Esophagus squamous epithelium (tissue), 5 donors: ENCODE measurements around the gene FAM210B. TPM values are rescaled to one million over a fixed set of nuclear protein-coding genes. Genes with fewer than 3 reads are reported as not detected.

Experiments
- DNase-seq: peaks from one replicate; lab custom pipeline; 2025; lab: John Stamatoyannopoulos, UW
- H3K27ac ChIP-seq, 4 donors: fragments of 200-600 bp; sonication (generic); one replicate each; pipeline ENCODE4 v1.5.1; 2016 to 2019; ENCODE audit warnings: mild to moderate bottlenecking in 1 of 4
- H3K27me3 ChIP-seq, 4 donors: fragments of 200-600 bp; sonication (generic); 1 replicate in 3 of 4; 2 replicates in 1 of 4; pipeline versions ENCODE4 v1.5.1 to v1.6.0; 2017 to 2021; ENCODE audit warnings: antibody characterized with exemption in 1 of 4
- H3K36me3 ChIP-seq, 3 donors: fragments of 200-600 bp; sonication (generic); one replicate each; pipeline ENCODE4 v1.5.1; 2016 to 2019
- H3K4me1 ChIP-seq, 3 donors: fragments of 200-600 bp; sonication (generic); one replicate each; pipeline ENCODE4 v1.5.1; 2017 to 2019
- H3K4me3 ChIP-seq, 4 donors: fragments of 200-600 bp; sonication (generic); 1 replicate in 3 of 4; 2 replicates in 1 of 4; pipeline ENCODE4 v1.5.1; 2016 to 2019; ENCODE audit warnings: mild to moderate bottlenecking in 2 of 4, moderate library complexity in 1 of 4
- H3K9me3 ChIP-seq, 3 donors: fragments of 200-600 bp; sonication (generic); one replicate each; pipeline ENCODE4 v1.5.1; 2016 to 2019
- POLR2A ChIP-seq, 4 donors: fragments of 450-650 bp; IDR thresholded peaks; one replicate each; pipeline ENCODE4 v1.6.1; 2017; ENCODE audit warnings: antibody characterized with exemption in 4 of 4, mild to moderate bottlenecking in 4 of 4, moderate library complexity in 3 of 4
- WGBS, 2 donors: methylation state at CpG; one replicate each; pipeline ENCODE4 v1.1.5; 2018; 5-methylcytosine and 5-hydroxymethylcytosine counted together
- intact Hi-C: fragments of 100-400 bp; cut with DNase I; formaldehyde crosslinking; loops from one replicate; pipeline ENCODE4 v1.15.0; 2022
- total RNA-seq, 4 donors: library from RNA; depleted of rRNA; stranded (reverse); fragments of >200 nt; gene quantifications; one replicate each; pipeline ENCODE4 v1.1.0, GENCODE V29; 2016
- TF ChIP-seq, protein P1 (sequence below), 6 experiments: fragments of 450-650 bp in 4 of 6; fragments of 200-600 bp in 2 of 6; sonication (generic) in 2 of 6; IDR thresholded peaks; one replicate each; pipeline ENCODE4 v1.5.1; 2016 to 2019; ENCODE audit warnings: antibody characterized with exemption in 6 of 6, mild to moderate bottlenecking in 4 of 6, moderate library complexity in 4 of 6
- donor health status: DM: yes; HTN: yes; CAD: no.

Gene FAM210B
- total RNA-seq, 4 donors from 2014 or later, result 14.0 to 46.2 (median 29.1) TPM

DNA sequence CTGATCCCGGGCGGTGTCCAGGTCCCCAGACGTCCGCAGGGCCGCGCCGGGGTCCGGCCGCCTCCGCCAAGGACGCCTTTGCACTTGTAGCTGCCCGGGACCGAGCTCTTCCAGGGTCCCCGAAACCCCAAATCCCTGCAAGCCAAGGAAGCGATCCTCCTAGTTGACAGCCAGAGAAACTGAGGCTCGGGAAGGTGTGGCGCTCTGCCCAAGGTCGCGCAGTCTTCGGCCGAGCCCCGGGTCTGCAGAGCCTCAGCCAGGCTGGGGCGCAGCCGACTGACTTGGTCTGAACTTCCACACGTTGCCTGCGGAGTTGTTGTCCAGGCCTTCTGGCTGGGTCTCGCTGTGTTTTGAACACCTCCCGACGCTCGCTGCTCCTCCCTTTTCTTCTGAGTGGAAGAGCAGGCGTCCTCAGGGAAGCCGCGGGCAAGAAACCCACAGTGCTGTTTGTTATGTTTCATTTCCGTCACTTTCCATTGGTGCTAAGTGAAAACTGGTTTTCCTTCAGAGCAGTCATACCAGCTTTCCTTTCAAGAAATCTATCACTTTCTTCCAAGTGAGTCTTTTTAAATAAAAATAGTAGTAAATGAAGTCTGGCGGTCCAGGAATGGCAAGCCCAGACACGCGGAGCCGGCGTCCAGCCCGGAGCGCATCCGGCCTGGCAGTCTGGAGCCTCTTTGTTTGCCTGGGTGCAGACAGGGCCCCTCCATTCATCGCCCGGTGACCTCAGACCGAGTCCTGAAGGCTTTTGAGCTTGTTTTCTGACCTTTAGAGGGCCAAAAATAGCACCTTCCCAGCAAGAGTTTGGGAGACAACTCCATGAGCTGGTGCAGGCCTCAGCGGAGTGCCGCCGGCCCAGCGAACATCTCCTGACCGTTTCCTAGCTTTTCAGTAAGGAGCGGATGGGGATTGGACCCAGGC lies 698 bp downstream of the FAM210B start:
- intact Hi-C loops, result no loop called here
- peaks cover 12 to 51% (median 16%) of the 10 kb centered on the region in 3 donors for H3K4me1 ChIP-seq
- H3K4me3 ChIP-seq, result peak overlapping the region; percentile 69 to 96 (median 94)
- H3K27ac ChIP-seq, result peak overlapping the region; percentile 76 to 94 (median 88)
- no peaks in the 10 kb centered on the region for H3K27me3 ChIP-seq
- no peaks in the 10 kb centered on the region for H3K9me3 ChIP-seq
- WGBS, 2 donors, result 12% methylated on average over 25 to 34 of the region's 51 CpGs
- peaks cover 0 to 16% (median 0%) of the 10 kb centered on the region in 3 donors for H3K36me3 ChIP-seq
- no peak for TF ChIP-seq POLR2A (IDR thresholded peaks at IDR 0.05)
- TF ChIP-seq, protein P1, sequence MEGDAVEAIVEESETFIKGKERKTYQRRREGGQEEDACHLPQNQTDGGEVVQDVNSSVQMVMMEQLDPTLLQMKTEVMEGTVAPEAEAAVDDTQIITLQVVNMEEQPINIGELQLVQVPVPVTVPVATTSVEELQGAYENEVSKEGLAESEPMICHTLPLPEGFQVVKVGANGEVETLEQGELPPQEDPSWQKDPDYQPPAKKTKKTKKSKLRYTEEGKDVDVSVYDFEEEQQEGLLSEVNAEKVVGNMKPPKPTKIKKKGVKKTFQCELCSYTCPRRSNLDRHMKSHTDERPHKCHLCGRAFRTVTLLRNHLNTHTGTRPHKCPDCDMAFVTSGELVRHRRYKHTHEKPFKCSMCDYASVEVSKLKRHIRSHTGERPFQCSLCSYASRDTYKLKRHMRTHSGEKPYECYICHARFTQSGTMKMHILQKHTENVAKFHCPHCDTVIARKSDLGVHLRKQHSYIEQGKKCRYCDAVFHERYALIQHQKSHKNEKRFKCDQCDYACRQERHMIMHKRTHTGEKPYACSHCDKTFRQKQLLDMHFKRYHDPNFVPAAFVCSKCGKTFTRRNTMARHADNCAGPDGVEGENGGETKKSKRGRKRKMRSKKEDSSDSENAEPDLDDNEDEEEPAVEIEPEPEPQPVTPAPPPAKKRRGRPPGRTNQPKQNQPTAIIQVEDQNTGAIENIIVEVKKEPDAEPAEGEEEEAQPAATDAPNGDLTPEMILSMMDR (IDR thresholded peaks at IDR 0.05), result no peak
- no peak for DNase-seq

GRCh38 chr20:56360133-56360907 lies 1.5 kb downstream of the FAM210B start:
- intact Hi-C loops, result no loop called here
- Histone ChIP-seq H3K36me3 (peaks cover 0 to 24% (median 2%) of the 10 kb centered on the region in 3 donors), H3K27me3 (no peaks in the 10 kb centered on the region), H3K4me1 (peaks cover 12 to 51% (median 16%) of the 10 kb centered on the region in 3 donors), H3K27ac (peak overlapping the region; percentile 76 to 94 (median 88)), H3K9me3 (no peaks in the 10 kb centered on the region), H3K4me3 (peak overlapping the region; percentile 69 to 96 (median 94))
- WGBS, 2 donors, result 70 to 71% methylated on average over 14 of the region's 14 CpGs
- TF ChIP-seq, protein P1 (IDR thresholded peaks at IDR 0.05), result no peak
- no peak for TF ChIP-seq POLR2A (IDR thresholded peaks at IDR 0.05)
- no peak for DNase-seq

DNA sequence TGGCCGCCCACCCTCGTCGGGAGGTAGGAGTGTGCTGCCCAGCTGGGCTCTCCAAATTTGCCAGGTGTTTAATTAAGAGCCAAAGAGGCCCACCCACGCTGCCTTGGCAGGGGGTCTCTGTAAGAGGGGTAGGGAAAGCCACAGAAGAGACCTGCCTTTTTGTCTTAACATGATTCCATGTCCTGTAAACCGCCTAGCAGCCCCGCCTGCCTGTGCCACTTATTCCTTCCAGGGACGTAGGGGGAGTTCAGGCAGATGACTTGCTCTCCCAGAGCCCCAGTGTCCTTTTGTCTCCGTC lies 2.1 kb downstream of the FAM210B start:
- intact Hi-C loops, result no loop called here
- Histone ChIP-seq H3K4me1 (peaks cover 12 to 51% (median 16%) of the 10 kb centered on the region in 3 donors), H3K4me3 (no peak overlapping the region), H3K27me3 (no peaks in the 10 kb centered on the region), H3K36me3 (peaks cover 0 to 29% (median 8%) of the 10 kb centered on the region in 3 donors), H3K9me3 (no peaks in the 10 kb centered on the region), H3K27ac (no peak overlapping the region)
- TF ChIP-seq POLR2A (IDR thresholded peaks at IDR 0.05), result no peak
- TF ChIP-seq, protein P1 (IDR thresholded peaks at IDR 0.05), result no peak
- DNase-seq, result no peak
- 79% methylated on average over 7 to 8 of the region's 8 CpGs for WGBS, 2 donors

DNA sequence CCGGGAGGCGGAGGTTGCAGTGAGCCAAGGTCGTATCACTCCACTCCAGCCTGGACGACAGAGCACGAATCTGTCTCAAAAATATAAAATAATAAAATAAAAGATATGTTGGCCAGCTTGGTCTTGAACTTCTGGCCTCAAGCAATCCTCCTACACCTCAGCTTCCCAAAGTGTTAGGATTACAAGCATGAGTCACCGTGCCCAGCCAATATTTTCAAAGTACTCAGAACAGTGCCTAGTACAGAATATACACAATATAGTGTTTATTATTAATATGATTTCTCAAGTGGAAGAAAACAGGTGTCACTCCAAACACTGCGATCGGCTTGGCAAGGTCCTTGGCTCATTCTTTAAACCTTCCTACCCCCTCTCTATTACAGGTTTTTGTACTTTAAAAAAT lies 3.1 kb downstream of the FAM210B start:
- H3K36me3 ChIP-seq, result peaks cover 0 to 40% (median 9%) of the 10 kb centered on the region in 3 donors
- H3K9me3 ChIP-seq, result no peaks in the 10 kb centered on the region
- H3K27me3 ChIP-seq, result no peaks in the 10 kb centered on the region
- no peak overlapping the region for H3K4me3 ChIP-seq
- TF ChIP-seq, protein P1 (IDR thresholded peaks at IDR 0.05), result no peak
- no peak for TF ChIP-seq POLR2A (IDR thresholded peaks at IDR 0.05)
- no peak for DNase-seq
- H3K27ac ChIP-seq, result no peak overlapping the region
- WGBS, 2 donors, result 79 to 87% methylated on average over 5 to 7 of the region's 8 CpGs
- intact Hi-C loops, result no loop called here
- H3K4me1 ChIP-seq, result peaks cover 12 to 47% (median 16%) of the 10 kb centered on the region in 3 donors
